HG03575 (cell line): ENCODE results near the gene IL1R2.

Source experiments
- ATAC-seq: cut with Tn5 transposase; IDR thresholded peaks from one replicate; pipeline ENCODE4 v1.9.1; 2021; ENCODE audit not compliant: unreplicated experiment, insufficient number of reproducible peaks, low FRiP score; ENCODE audit errors: extremely low read depth

Gene IL1R2

GRCh38 chr2:102050854-102051391 lies 59.2 kb downstream of the IL1R2 start:
- no peak for ATAC-seq

GRCh38 chr2:102051692-102052277 lies 60.0 kb downstream of the IL1R2 start:
- no peak for ATAC-seq

- no peak for ATAC-seq
Observed at GRCh38 chr2:102052365-102052764, 60.6 kb downstream of the IL1R2 start.

GRCh38 chr2:102053096-102053495 lies 61.3 kb downstream of the IL1R2 start:
- ATAC-seq: no peak

GRCh38 chr2:102055346-102055990 lies 63.7 kb downstream of the IL1R2 start:
- ATAC-seq: no peak

- ATAC-seq: no peak
Observed at GRCh38 chr2:102056079-102056581, 64.4 kb downstream of the IL1R2 start.

- ATAC-seq: no peak
Observed at GRCh38 chr2:102057502-102058292, 65.9 kb downstream of the IL1R2 start.

GRCh38 chr2:102058293-102058833 lies 66.6 kb downstream of the IL1R2 start:
- no peak for ATAC-seq

GRCh38 chr2:102059151-102059550 lies 67.4 kb downstream of the IL1R2 start:
- no peak for ATAC-seq

GRCh38 chr2:102060047-102060446 lies 68.3 kb downstream of the IL1R2 start:
- ATAC-seq: no peak

GRCh38 chr2:102060792-102061191 lies 69.0 kb downstream of the IL1R2 start:
- no peak for ATAC-seq

- no peak for ATAC-seq
Observed at GRCh38 chr2:102061286-102061699, 69.5 kb downstream of the IL1R2 start.

GRCh38 chr2:102061962-102062795 lies 70.4 kb downstream of the IL1R2 start:
- no peak for ATAC-seq

- ATAC-seq: no peak
Observed at GRCh38 chr2:102062802-102063201, 71.0 kb downstream of the IL1R2 start.

GRCh38 chr2:102063487-102063911 lies 71.7 kb downstream of the IL1R2 start:
- no peak for ATAC-seq

- ATAC-seq: no peak
Observed at GRCh38 chr2:102063941-102064678, 72.3 kb downstream of the IL1R2 start.

- ATAC-seq: no peak
Observed at GRCh38 chr2:102064679-102065674, 73.2 kb downstream of the IL1R2 start.
